Measurements from ENCODE around the gene PTPRZ1.

Gene PTPRZ1

GRCh38 chr7:121945480-121946236 is 72.7 kb downstream of the PTPRZ1 start:
- no peak overlapping the region for H3K4me3 ChIP-seq (ENCODE audit: low read depth, low read length)
- no peak for DNase-seq (ENCODE audit: low read depth)
- no peak for TF ChIP-seq CTCF (IDR thresholded peaks at IDR 0.05; ENCODE audit: low read depth, low read length, missing control alignments)

- H3K4me3 ChIP-seq (ENCODE audit: low read depth, low read length): no peak overlapping the region
- DNase-seq (ENCODE audit: low read depth): no peak
- TF ChIP-seq CTCF (IDR thresholded peaks at IDR 0.05; ENCODE audit: low read depth, low read length, missing control alignments): no peak
Measured at GRCh38 chr7:121953164-121953563, 80.2 kb downstream of the PTPRZ1 start.

GRCh38 chr7:121953601-121954000 is 80.6 kb downstream of the PTPRZ1 start:
- H3K4me3 ChIP-seq (ENCODE audit: low read depth, low read length): no peak overlapping the region
- no peak for TF ChIP-seq CTCF (IDR thresholded peaks at IDR 0.05; ENCODE audit: low read depth, low read length, missing control alignments)
- no peak for DNase-seq (ENCODE audit: low read depth)

GRCh38 chr7:121954803-121955202 is 81.8 kb downstream of the PTPRZ1 start:
- TF ChIP-seq CTCF (IDR thresholded peaks at IDR 0.05; ENCODE audit: low read depth, low read length, missing control alignments): no peak
- no peak for DNase-seq (ENCODE audit: low read depth)
- no peak overlapping the region for H3K4me3 ChIP-seq (ENCODE audit: low read depth, low read length)

GRCh38 chr7:121957626-121958025 is 84.7 kb downstream of the PTPRZ1 start:
- DNase-seq (ENCODE audit: low read depth): no peak
- TF ChIP-seq CTCF (IDR thresholded peaks at IDR 0.05; ENCODE audit: low read depth, low read length, missing control alignments): no peak
- H3K4me3 ChIP-seq (ENCODE audit: low read depth, low read length): no peak overlapping the region

GRCh38 chr7:121960678-121961077 is 87.7 kb downstream of the PTPRZ1 start:
- TF ChIP-seq CTCF (IDR thresholded peaks at IDR 0.05; ENCODE audit: low read depth, low read length, missing control alignments): no peak
- H3K4me3 ChIP-seq (ENCODE audit: low read depth, low read length): no peak overlapping the region

More at GRCh38 chr7:121960678-121961077, 87.7 kb downstream of the PTPRZ1 start:
- no peak for DNase-seq (ENCODE audit: low read depth)

Data from GM12864 (cell line).